GM18870 (cell line): ENCODE data around the gene PARD3B.

Experiments
- ATAC-seq: cut with Tn5 transposase; IDR thresholded peaks from one replicate; pipeline ENCODE4 v1.9.1; 2021; ENCODE audit warnings: moderate library complexity; ENCODE audit not compliant: unreplicated experiment

Gene PARD3B

GRCh38 chr2:205293559-205293958, 748.3 kb downstream of the PARD3B start:
- no peak for ATAC-seq

DNA sequence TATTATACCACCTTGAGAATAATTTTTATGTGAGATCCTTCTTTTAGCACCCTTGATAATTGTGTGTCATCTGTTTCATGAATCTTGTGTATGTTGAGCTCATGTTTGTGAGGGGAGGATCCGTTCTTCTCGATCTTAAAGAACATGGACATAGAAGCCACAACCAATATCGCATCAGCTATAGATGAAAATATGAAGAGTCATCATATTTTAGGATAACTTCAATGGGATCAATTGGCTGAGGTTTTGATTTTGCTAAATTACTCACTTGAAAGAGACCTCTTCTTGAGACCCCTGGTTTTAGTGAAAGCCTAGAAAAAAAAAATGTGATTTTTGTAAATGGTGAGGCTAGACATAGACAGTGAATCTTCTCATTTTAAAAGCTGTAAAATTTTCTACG, 751.7 kb downstream of the PARD3B start:
- ATAC-seq = no peak

DNA sequence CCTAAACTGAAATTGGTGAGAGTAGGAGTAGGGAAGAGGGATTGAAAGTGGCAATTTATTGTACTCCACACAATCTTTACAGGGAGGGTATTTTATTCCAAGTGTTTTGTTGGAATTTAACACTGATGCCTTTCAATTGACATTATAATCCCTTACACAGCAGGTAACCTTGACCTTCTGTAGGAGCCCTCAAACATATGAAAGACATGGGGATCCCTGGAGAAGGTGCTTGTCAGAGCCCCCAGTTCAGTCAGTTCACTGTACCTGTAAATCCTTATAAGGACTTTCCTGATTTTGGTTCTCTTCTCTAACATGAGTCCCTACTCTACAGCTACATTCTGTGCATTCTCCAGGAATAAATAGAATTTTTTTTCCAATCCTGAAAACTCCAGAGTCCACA, 752.1 kb downstream of the PARD3B start:
- ATAC-seq = no peak

DNA sequence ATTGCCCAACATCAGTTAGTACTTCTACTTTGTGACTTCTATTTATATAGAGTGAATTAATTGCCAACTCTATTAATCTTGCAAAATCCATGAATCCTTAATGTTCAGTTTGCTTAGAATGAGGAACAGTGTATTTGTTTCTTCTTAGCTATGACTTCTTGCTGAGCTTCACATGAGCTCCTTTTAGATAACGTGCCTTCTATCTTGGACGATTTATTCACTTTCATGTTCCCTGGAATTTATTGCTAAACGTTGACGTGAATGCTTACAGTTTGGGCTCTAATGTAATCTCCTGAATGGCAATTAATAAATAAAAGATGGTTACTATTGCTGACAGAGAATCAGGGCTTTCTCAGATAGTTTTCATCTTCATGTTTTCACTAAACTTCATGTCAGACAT, 752.6 kb downstream of the PARD3B start:
- ATAC-seq = no peak

DNA sequence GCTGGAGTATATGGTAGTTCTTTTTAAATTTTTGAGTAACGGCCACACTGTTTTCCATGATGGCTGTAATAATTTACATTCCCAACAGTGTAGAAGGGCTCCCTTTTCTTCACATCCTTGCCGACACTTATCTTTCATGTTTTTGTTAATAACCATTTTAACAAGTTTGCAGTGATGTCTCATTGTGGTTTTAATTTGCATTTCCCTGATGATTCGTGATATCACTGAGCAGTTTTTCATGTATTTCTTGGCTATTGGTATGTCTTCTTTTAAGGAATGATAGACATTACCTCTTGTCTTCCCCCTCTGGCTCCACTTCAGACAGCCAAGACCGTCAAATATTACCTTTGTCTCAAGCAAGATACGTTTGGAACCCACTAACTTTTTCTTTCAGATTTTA, 765.9 kb downstream of the PARD3B start:
- ATAC-seq = no peak

DNA sequence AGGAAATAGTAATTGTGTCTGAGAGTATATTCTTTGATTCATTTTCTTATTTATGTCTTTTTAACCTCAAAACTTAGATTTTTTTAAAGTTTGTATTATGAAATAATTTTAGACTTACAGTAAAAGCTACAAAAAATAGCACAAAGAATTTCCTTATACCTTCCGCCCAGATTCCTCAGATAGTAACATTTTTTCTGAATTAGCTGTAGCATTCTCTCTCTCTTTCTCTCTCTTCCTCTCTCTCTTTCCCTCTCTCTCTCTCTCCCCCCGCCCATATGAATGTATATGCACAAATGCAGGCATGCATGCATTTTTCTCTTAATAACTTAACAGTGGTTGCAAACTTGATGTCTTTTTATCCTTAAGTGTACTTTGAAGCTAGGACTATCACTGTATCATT, 776.0 kb downstream of the PARD3B start:
- no peak for ATAC-seq

- ATAC-seq = no peak
These were observed 778.7 kb downstream of the PARD3B start for GRCh38 chr2:205323929-205324328.

DNA sequence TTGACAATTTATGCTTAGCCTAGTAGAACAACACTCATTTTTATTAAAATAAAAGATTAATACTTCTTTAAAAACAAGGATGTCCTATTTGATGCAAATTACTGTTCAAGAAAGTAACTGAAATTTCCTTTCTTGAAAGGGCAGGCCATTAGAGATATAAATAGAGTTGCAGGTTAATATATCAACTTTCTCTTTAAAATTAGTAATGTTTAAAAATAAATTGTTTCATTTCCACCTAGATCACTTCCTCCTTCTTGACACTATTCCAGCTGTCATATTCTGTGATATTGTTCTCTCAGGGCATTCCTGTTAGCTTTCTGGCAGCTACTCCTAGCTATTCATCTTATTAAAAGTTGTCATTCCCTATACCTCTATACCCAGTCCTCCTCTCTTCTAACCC, 779.1 kb downstream of the PARD3B start:
- peak; percentile 84 for ATAC-seq

DNA sequence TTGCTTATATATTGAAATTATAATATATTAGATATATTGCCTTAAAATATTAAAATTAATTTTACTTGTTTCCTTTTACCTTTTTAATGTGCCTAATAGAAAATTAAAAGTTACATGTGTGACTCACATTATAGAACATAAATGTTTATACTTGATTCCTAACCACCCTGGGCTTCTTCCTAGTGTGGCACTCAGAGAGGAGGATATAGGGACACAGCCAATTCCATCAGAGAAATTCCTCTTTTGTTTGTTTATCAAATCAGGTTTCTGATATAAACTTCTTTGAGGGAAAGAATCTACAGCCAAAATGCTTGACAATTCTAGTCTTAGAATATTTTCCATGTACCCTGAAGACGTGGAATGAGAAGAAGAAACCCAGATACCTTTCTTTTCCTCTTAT, 788.1 kb downstream of the PARD3B start:
- ATAC-seq = no peak

DNA sequence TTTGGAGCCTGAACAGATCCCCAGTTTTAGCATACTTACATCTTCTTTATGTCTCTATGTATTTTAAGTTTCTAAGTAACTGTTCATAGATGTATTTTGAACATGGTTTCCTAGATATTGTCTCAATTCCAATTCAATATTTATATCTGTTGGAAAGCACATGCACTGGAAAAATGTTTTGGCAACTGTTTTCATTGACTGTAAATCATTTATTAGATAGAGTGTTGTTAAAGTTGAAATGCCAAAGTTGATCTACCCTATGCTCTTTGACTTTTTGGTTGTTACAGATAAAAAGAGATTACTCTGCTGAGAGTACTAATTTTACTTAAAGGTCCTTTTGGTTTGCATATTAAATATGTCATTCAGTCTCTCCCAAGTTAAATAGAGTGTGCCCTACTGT, 792.0 kb downstream of the PARD3B start:
- ATAC-seq = no peak

DNA sequence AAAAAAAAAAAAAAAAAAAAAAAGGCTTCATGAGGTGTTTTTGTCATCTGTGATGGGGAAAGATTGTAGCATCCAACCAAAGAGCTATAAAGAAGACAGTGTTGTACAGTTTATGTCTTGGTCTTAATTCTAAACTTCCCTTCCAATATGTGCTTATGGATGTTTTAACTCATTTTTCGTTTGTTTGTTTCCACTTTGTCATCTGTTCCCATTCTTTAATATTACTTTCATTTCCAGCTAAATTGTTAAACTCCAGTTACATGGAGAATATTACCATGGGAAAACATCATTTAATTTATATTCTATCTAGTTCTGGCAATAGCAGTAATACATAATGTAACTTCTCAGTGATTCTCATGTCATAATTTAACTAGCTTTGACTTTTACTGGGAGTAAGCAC, 792.9 kb downstream of the PARD3B start:
- no peak for ATAC-seq

GRCh38 chr2:205343103-205343502, 797.8 kb downstream of the PARD3B start:
- ATAC-seq = no peak

DNA sequence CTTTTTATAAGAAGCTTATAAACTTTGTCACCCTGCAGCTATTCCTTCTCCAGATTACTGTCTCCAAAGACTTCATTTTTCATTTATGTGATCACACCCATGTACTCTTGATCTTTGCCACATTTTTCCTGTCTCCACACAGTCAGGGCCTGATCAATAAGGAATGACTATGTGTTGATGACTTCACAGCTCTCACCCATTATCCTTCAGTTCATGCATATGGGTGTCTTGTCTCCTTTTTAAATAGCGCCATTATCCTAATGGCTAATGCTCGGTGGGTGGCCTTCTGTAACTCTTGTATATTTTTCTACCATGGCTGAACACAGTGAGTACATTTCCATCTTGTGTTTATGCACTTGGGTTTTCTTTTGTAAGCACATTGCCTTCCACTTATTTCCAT, 801.4 kb downstream of the PARD3B start:
- no peak for ATAC-seq

DNA sequence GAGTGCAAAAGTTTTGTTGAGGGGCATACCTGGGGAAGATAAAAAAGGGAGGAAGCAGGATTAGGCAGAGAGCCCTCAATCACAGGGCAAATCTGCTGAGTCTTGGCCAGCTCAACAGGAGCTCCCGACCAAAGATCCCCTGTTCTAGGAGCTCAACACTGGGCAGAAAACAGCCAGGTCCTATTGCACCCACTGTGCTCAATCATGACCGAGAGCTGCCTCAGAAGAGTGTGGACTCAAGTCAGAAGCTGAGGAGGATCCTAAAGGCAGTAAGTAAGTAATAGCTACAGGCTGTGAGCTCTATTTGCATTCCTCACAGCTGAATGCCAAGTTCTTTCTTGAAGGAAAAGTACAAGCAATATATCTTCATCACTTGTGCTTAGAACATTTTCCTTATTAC, 802.6 kb downstream of the PARD3B start:
- ATAC-seq = no peak

- no peak for ATAC-seq
These were observed 806.8 kb downstream of the PARD3B start for GRCh38 chr2:205352094-205352493.

DNA sequence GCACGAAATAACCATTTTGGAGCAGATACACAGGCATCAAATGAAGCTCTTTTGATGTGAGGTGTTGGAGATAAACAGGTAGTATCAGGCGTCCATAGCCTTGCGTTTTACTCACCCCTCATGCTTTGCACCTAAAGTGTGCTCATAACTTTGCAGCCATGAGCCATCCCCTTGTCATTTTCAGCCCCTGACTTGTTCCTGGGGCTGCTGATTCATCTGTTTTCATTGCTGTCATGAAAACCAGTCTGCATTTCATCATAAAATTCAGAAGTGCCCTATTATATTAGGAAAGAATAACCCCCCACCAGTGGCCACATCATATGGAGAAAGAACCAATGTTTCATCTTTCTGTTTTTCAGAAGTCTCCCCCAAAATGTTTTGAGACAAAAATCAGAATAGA, 807.3 kb downstream of the PARD3B start:
- no peak for ATAC-seq

- ATAC-seq = no peak
These were observed 812.5 kb downstream of the PARD3B start for GRCh38 chr2:205357732-205358131.

DNA sequence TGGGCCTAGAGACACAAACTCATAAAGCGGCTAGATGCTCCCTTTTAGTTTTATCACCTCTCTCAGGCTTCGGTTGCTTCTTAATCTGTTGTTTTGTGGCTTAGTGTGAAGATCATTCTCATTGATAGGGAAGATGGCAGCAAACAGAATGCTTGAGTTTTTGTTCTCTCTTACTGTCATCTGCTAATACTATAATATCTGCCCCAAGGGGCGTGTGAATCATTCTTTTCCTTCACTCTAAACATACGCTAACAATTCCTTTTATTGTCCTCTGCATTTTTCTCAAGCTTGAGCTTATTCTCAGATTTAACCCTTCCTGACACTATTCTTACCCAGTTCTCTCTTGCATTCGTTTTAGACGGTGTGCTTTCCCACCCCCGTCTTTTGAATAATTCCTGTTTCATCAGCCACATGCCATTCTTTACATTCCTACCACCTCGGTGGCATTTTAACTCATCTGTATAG, 813.1 kb downstream of the PARD3B start:
- no peak for ATAC-seq

DNA sequence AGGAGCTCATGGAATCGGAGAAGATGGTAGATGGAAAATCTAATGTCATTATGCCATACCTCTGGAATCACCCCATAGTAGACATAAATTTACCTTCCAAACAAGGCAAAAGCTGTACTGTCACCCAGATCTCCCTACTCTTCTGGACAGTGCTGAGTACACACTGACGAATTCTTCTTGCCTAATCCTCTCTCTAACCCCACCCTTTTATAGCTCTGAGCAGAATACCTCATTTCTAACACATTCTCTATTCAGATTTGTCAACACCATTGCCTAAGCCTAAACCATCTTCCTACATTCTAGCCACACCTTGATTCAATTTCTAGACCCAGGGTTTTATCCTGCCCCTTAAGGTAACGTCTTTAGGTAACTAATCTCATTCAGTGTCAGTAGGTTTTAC, 816.0 kb downstream of the PARD3B start:
- no peak for ATAC-seq

GRCh38 chr2:205361970-205362369, 816.7 kb downstream of the PARD3B start:
- ATAC-seq = no peak

GRCh38 chr2:205364261-205364660, 819.0 kb downstream of the PARD3B start:
- ATAC-seq = no peak

GRCh38 chr2:205366336-205367060, 821.2 kb downstream of the PARD3B start:
- no peak for ATAC-seq

GRCh38 chr2:205367331-205367935, 822.2 kb downstream of the PARD3B start:
- no peak for ATAC-seq
